Measurements from ENCODE around the gene HOMEZ. TPM values are rescaled to one million over a fixed set of nuclear protein-coding genes. Genes with fewer than 3 reads are reported as not detected.

The HOMEZ gene
- total RNA-seq, 1 donor from 2014 or later = 9.1 TPM

GRCh38 chr14:23301288-23301968 lies 15.5 kb upstream of the HOMEZ start:
- Histone ChIP-seq H3K27me3 (ENCODE audit: low read depth) (no peaks in the 10 kb centered on the region), H3K9me3 (replicated peaks) (no peaks in the 10 kb centered on the region), H3K4me3 (peak overlapping the region; percentile 86), H3K4me1 (peaks cover 62% of the 10 kb centered on the region), H3K27ac (replicated peaks) (peak overlapping the region; percentile 99), H3K36me3 (peaks cover 12% of the 10 kb centered on the region)
- intact Hi-C loops (cut with micrococcal nuclease) = no loop called here
- peak; percentile 98 for DNase-seq
- TF ChIP-seq CTCF (IDR thresholded peaks at IDR 0.05; ENCODE audit: borderline replicate concordance) = peak; percentile 83

- no peaks in the 10 kb centered on the region for H3K27me3 ChIP-seq (ENCODE audit: low read depth)
- H3K36me3 ChIP-seq = peaks cover 12% of the 10 kb centered on the region
- H3K27ac ChIP-seq (replicated peaks) = peak overlapping the region; percentile 99
- peak overlapping the region; percentile 86 for H3K4me3 ChIP-seq
- intact Hi-C loops (cut with micrococcal nuclease) = no loop called here
- H3K9me3 ChIP-seq (replicated peaks) = no peaks in the 10 kb centered on the region
- H3K4me1 ChIP-seq = peaks cover 55% of the 10 kb centered on the region
- TF ChIP-seq CTCF (IDR thresholded peaks at IDR 0.05; ENCODE audit: borderline replicate concordance) = no peak
- DNase-seq = peak; percentile 73
Measured at GRCh38 chr14:23300687-23301223, 14.8 kb upstream of the HOMEZ start.

GRCh38 chr14:23299986-23300686 lies 14.2 kb upstream of the HOMEZ start:
- Histone ChIP-seq H3K4me1 (peaks cover 57% of the 10 kb centered on the region), H3K27ac (replicated peaks) (peak overlapping the region; percentile 99), H3K4me3 (peak overlapping the region; percentile 86), H3K27me3 (ENCODE audit: low read depth) (no peaks in the 10 kb centered on the region), H3K36me3 (peaks cover 12% of the 10 kb centered on the region), H3K9me3 (replicated peaks) (no peaks in the 10 kb centered on the region)
- no peak for TF ChIP-seq CTCF (IDR thresholded peaks at IDR 0.05; ENCODE audit: borderline replicate concordance)
- DNase-seq = no peak
- intact Hi-C loops (cut with micrococcal nuclease) = no loop called here

GRCh38 chr14:23299211-23299957 lies 13.5 kb upstream of the HOMEZ start:
- intact Hi-C loops (cut with micrococcal nuclease) = no loop called here
- Histone ChIP-seq H3K27me3 (ENCODE audit: low read depth) (no peaks in the 10 kb centered on the region), H3K36me3 (peaks cover 12% of the 10 kb centered on the region), H3K4me3 (peak overlapping the region; percentile 86), H3K27ac (replicated peaks) (peak overlapping the region; percentile 99), H3K9me3 (replicated peaks) (no peaks in the 10 kb centered on the region), H3K4me1 (peaks cover 65% of the 10 kb centered on the region)
- peak; percentile 36 for TF ChIP-seq CTCF (IDR thresholded peaks at IDR 0.05; ENCODE audit: borderline replicate concordance)
- no peak for DNase-seq

GRCh38 chr14:23297611-23298277 lies 11.8 kb upstream of the HOMEZ start:
- intact Hi-C loops (cut with micrococcal nuclease) = no loop called here
- peaks cover 63% of the 10 kb centered on the region for H3K4me1 ChIP-seq
- H3K27ac ChIP-seq (replicated peaks) = no peak overlapping the region
- no peaks in the 10 kb centered on the region for H3K9me3 ChIP-seq (replicated peaks)
- H3K27me3 ChIP-seq (ENCODE audit: low read depth) = no peaks in the 10 kb centered on the region
- no peak for DNase-seq
- H3K4me3 ChIP-seq = no peak overlapping the region
- TF ChIP-seq CTCF (IDR thresholded peaks at IDR 0.05; ENCODE audit: borderline replicate concordance) = no peak
- peaks cover 12% of the 10 kb centered on the region for H3K36me3 ChIP-seq

Measured in left ventricle myocardium inferior (tissue), 1 donor.